SH-SY5Y (cell line): ENCODE results near the gene ROPN1L.

Source experiments
- GATA2 ChIP-seq: IDR thresholded peaks from 2 replicates; pipeline ENCODE4 v1.6.1; 2011; ENCODE audit warnings: mild to moderate bottlenecking, low read depth, low read length
- GATA3 ChIP-seq: IDR thresholded peaks from 2 replicates; pipeline ENCODE4 v1.6.1; 2011; ENCODE audit warnings: low read depth, mild to moderate bottlenecking, low read length, moderate library complexity

- TF ChIP-seq GATA2 = no peak
- TF ChIP-seq GATA3 = no peak
Measured at GRCh38 chr5:10475931-10476676, 34.4 kb downstream of the ROPN1L start.
